Lower lobe of right lung (tissue), 2 donors: ENCODE measurements around the gene TTC4. TPM values are rescaled to one million over a fixed set of nuclear protein-coding genes. Genes with fewer than 3 reads are reported as not detected.
A peak's percentile ranks its signal among the peaks of the same experiment; 100 is the strongest.

Source experiments
- ATAC-seq, 2 donors: fragments of 200-7000 bp; cut with Tn5 transposase; one replicate each; pipeline ENCODE4 v1.9.1; 2020 to 2022; ENCODE audit warnings: mild to moderate bottlenecking in 2 of 2, moderate library complexity in 2 of 2
- DNase-seq: peaks from one replicate; pipeline ENCODE4 v3.0.0-alpha.2; 2020
- H3K27ac ChIP-seq: fragments of 200-600 bp; one replicate; pipeline ENCODE4 v1.8.0; 2022
- H3K27me3 ChIP-seq: fragments of 200-600 bp; one replicate; pipeline ENCODE4 v1.8.0; 2022; ENCODE audit warnings: low read depth
- H3K36me3 ChIP-seq: fragments of 200-600 bp; one replicate; pipeline ENCODE4 v1.8.0; 2022; ENCODE audit warnings: mild to moderate bottlenecking
- H3K4me1 ChIP-seq: fragments of 200-600 bp; one replicate; pipeline ENCODE4 v1.8.0; 2022
- H3K4me3 ChIP-seq: fragments of 200-600 bp; one replicate; pipeline ENCODE4 v1.8.0; 2022; ENCODE audit warnings: mild to moderate bottlenecking
- H3K9me3 ChIP-seq: fragments of 200-600 bp; one replicate; pipeline ENCODE4 v1.8.0; 2022
- CTCF ChIP-seq: fragments of 200-600 bp; IDR thresholded peaks from one replicate; pipeline ENCODE4 v1.8.0; 2022; ENCODE audit warnings: antibody characterized with exemption, mild to moderate bottlenecking
- intact Hi-C: fragments of 100-400 bp; cut with DNase I; formaldehyde crosslinking; loops from one replicate; pipeline ENCODE4 v1.11.0; 2022
- total RNA-seq: library from RNA; stranded (reverse); fragmentation: NEBNext Ultra II Directional; extraction: Animal tissue kit (Norgen Biotek cat#: 25700); gene quantifications from one replicate; pipeline ENCODE4 v1.2.1, GENCODE V29; 2021
- donor health status: DM: no; HTN: yes; CAD: no; lungs with severe emphysema.

The TTC4 gene
- total RNA-seq, 1 donor from 2014 or later = 13.5 TPM

- TF ChIP-seq CTCF = no peak
- H3K4me1 ChIP-seq = no peaks in the 10 kb centered on the region
- DNase-seq (no peak), ATAC-seq (no peak)
- H3K36me3 ChIP-seq = no peaks in the 10 kb centered on the region
- H3K27me3 ChIP-seq = peaks cover 7% of the 10 kb centered on the region
- no peaks in the 10 kb centered on the region for H3K9me3 ChIP-seq
- H3K4me3 ChIP-seq = no peak overlapping the region
- intact Hi-C loops = no loop called here
- no peak overlapping the region for H3K27ac ChIP-seq
These were observed 68.4 kb downstream of the TTC4 start for GRCh38 chr1:54784066-54784465.

GRCh38 chr1:54786778-54787177, 71.1 kb downstream of the TTC4 start:
- no peak for ATAC-seq
- Histone ChIP-seq H3K36me3 (no peaks in the 10 kb centered on the region), H3K4me1 (no peaks in the 10 kb centered on the region), H3K9me3 (no peaks in the 10 kb centered on the region), H3K27ac (no peak overlapping the region), H3K4me3 (no peak overlapping the region), H3K27me3 (no peaks in the 10 kb centered on the region)
- DNase-seq = no peak
- intact Hi-C loops = no loop called here
- TF ChIP-seq CTCF = no peak

GRCh38 chr1:54787604-54788003, 71.9 kb downstream of the TTC4 start:
- Histone ChIP-seq H3K4me1 (no peaks in the 10 kb centered on the region), H3K27me3 (no peaks in the 10 kb centered on the region), H3K4me3 (no peak overlapping the region), H3K36me3 (no peaks in the 10 kb centered on the region), H3K9me3 (no peaks in the 10 kb centered on the region), H3K27ac (no peak overlapping the region)
- intact Hi-C loops = no loop called here
- no peak for ATAC-seq
- no peak for TF ChIP-seq CTCF
- no peak for DNase-seq

- intact Hi-C loops = no loop called here
- TF ChIP-seq CTCF = no peak
- Histone ChIP-seq H3K9me3 (no peaks in the 10 kb centered on the region), H3K4me1 (no peaks in the 10 kb centered on the region), H3K36me3 (no peaks in the 10 kb centered on the region), H3K4me3 (no peak overlapping the region), H3K27ac (no peak overlapping the region), H3K27me3 (no peaks in the 10 kb centered on the region)
- ATAC-seq (no peak), DNase-seq (no peak)
These were observed 72.8 kb downstream of the TTC4 start for GRCh38 chr1:54788459-54788858.

- no peaks in the 10 kb centered on the region for H3K36me3 ChIP-seq
- no peaks in the 10 kb centered on the region for H3K9me3 ChIP-seq
- no peak overlapping the region for H3K4me3 ChIP-seq
- intact Hi-C loops = no loop called here
- DNase-seq (no peak), ATAC-seq (no peak)
- no peaks in the 10 kb centered on the region for H3K27me3 ChIP-seq
- peak; percentile 46 for TF ChIP-seq CTCF
- H3K27ac ChIP-seq = no peak overlapping the region
- H3K4me1 ChIP-seq = no peaks in the 10 kb centered on the region
These were observed 76.3 kb downstream of the TTC4 start for GRCh38 chr1:54791880-54792522.

Other genes with a start within 250 kb of the TTC4 start
- 5.0 TPM for gene ACOT11, start 167.6 kb upstream of the TTC4 start, total RNA-seq
- not detected for gene FAM151A, start 92.3 kb upstream of the TTC4 start, total RNA-seq
- gene MROH7, start 74.1 kb upstream of the TTC4 start, total RNA-seq = 2.1 TPM
- 3.3 TPM for gene PARS2, start 48.7 kb downstream of the TTC4 start, total RNA-seq
- 8.4 TPM for gene TTC22, start 85.5 kb downstream of the TTC4 start, total RNA-seq
- gene DHCR24, start 171.3 kb downstream of the TTC4 start, total RNA-seq = 674 TPM